Measurements from ENCODE around the gene KLK3.
"Not testable (repeated sequence)": the region's sequence is repeated elsewhere in the genome, so short reads cannot be mapped to it uniquely, and the experiment has no call there.

KLK3 gene

GRCh38 chr19:50861496-50862286 lies 7.0 kb downstream of the KLK3 start:
- no peak for DNase-seq (ENCODE audit: low spot score)

GRCh38 chr19:50869479-50869878 lies 14.8 kb downstream of the KLK3 start:
- no peak for DNase-seq (ENCODE audit: low spot score)

GRCh38 chr19:50870417-50871089 lies 15.8 kb downstream of the KLK3 start:
- DNase-seq (ENCODE audit: low spot score): no peak

GRCh38 chr19:50873056-50873455 lies 18.3 kb downstream of the KLK3 start, which contains the start of gene KLK2:
Gene KLK2, plus strand, starts transcription at chr19:50873439. Its CDS starts 35 bp downstream, at chr19:50873474.
- DNase-seq (ENCODE audit: low spot score): no peak

GRCh38 chr19:50874211-50874610 lies 19.5 kb downstream of the KLK3 start:
- no peak for DNase-seq (ENCODE audit: low spot score)

GRCh38 chr19:50875795-50876422 lies 21.2 kb downstream of the KLK3 start:
- no peak for DNase-seq (ENCODE audit: low spot score)

- DNase-seq (ENCODE audit: low spot score): no peak
Observed at GRCh38 chr19:50876456-50876855, 21.7 kb downstream of the KLK3 start.

- no peak for DNase-seq (ENCODE audit: low spot score)
Observed at GRCh38 chr19:50877338-50877737, 22.6 kb downstream of the KLK3 start.

- DNase-seq (ENCODE audit: low spot score): no peak
Observed at GRCh38 chr19:50878851-50879250, 24.1 kb downstream of the KLK3 start.

GRCh38 chr19:50880241-50880640 lies 25.5 kb downstream of the KLK3 start:
- DNase-seq (ENCODE audit: low spot score): no peak

- no peak for DNase-seq (ENCODE audit: low spot score)
Observed at GRCh38 chr19:50882188-50882587, 27.5 kb downstream of the KLK3 start.

- no peak for DNase-seq (ENCODE audit: low spot score)
Observed at GRCh38 chr19:50889638-50890037, 34.9 kb downstream of the KLK3 start.

GRCh38 chr19:50890422-50891252 lies 35.9 kb downstream of the KLK3 start:
- no peak for DNase-seq (ENCODE audit: low spot score)

- no peak for DNase-seq (ENCODE audit: low spot score)
Observed at GRCh38 chr19:50891253-50891625, 36.5 kb downstream of the KLK3 start.

- no peak for DNase-seq (ENCODE audit: low spot score)
Observed at GRCh38 chr19:50893047-50893736, 38.5 kb downstream of the KLK3 start.

- no peak for DNase-seq (ENCODE audit: low spot score)
Observed at GRCh38 chr19:50894478-50895356, 40.0 kb downstream of the KLK3 start.

GRCh38 chr19:50896089-50896590 lies 41.4 kb downstream of the KLK3 start:
- not testable (repeated sequence) for DNase-seq (ENCODE audit: low spot score)

GRCh38 chr19:50896591-50897190 lies 42.0 kb downstream of the KLK3 start:
- DNase-seq (ENCODE audit: low spot score): no peak

GRCh38 chr19:50897191-50897607 lies 42.5 kb downstream of the KLK3 start:
- DNase-seq (ENCODE audit: low spot score): no peak

GRCh38 chr19:50897612-50898011 lies 42.9 kb downstream of the KLK3 start:
- DNase-seq (ENCODE audit: low spot score): no peak

Data from AG08395 (cell line).